Thymus (tissue), 11 donors: Measurements from ENCODE around the gene PLEKHA5. TPM values are rescaled to one million over a fixed set of nuclear protein-coding genes. Genes with fewer than 3 reads are reported as not detected.
"Not testable (repeated sequence)": the region's sequence is repeated elsewhere in the genome, so short reads cannot be mapped to it uniquely, and the experiment has no call there.

Source experiments
- DNase-seq, 9 donors: peaks; one replicate each; pipeline ENCODE4 v3.0.0-alpha.2; 2013; ENCODE audit warnings: low spot score in 9 of 9, low read depth in 6 of 9, missing footprints in 1 of 9
- H3K27ac ChIP-seq, 2 donors: one replicate each; pipeline ENCODE4 v1.5.1; 2013; ENCODE audit warnings: control low read depth in 1 of 2, low read depth in 1 of 2, low read length in 1 of 2, mild to moderate bottlenecking in 1 of 2, moderate library complexity in 1 of 2
- H3K27me3 ChIP-seq, 2 donors: one replicate each; pipeline ENCODE4 v1.5.1; 2013; ENCODE audit warnings: low read length in 1 of 2; ENCODE audit not compliant: control insufficient read depth in 2 of 2, insufficient read depth in 1 of 2
- H3K36me3 ChIP-seq, 2 donors: one replicate each; pipeline ENCODE4 v1.5.1; 2013; ENCODE audit warnings: low read length in 1 of 2, mild to moderate bottlenecking in 1 of 2, moderate library complexity in 1 of 2; ENCODE audit not compliant: control insufficient read depth in 2 of 2, insufficient read depth in 2 of 2
- H3K4me1 ChIP-seq, 2 donors: one replicate each; pipeline ENCODE4 v1.5.1; 2013; ENCODE audit warnings: low read length in 2 of 2; ENCODE audit not compliant: control insufficient read depth in 2 of 2, insufficient read depth in 2 of 2
- H3K4me3 ChIP-seq, 2 donors: one replicate each; pipeline ENCODE4 v1.5.1; 2013; ENCODE audit warnings: low read length in 2 of 2, control low read depth in 1 of 2, mild to moderate bottlenecking in 1 of 2
- H3K9me3 ChIP-seq, 2 donors: one replicate each; pipeline ENCODE4 v1.5.1; 2013; ENCODE audit warnings: low read length in 1 of 2, mild to moderate bottlenecking in 1 of 2; ENCODE audit not compliant: control insufficient read depth in 2 of 2, insufficient read depth in 1 of 2
- WGBS: extraction: QIAGEN DNeasy Blood & Tissue Kit; methylation state at CpG from one replicate; pipeline ENCODE4 v1.1.7; 2013; 5-methylcytosine and 5-hydroxymethylcytosine counted together
- polyA plus RNA-seq: library from polyadenylated mRNA; stranded (reverse); fragments of 200-250 nt; gene quantifications from one replicate; pipeline ENCODE4 v1.2.3, GENCODE V29; 2013
- total RNA-seq: library from RNA; stranded (reverse); fragments of 120-200 nt; gene quantifications from one replicate; pipeline ENCODE4 v1.2.4, GENCODE V29; 2013
- donor health status: healthy.

Gene PLEKHA5
- total and polyA plus RNA-seq, 2 donors: 12.2 to 18.0 TPM

DNA sequence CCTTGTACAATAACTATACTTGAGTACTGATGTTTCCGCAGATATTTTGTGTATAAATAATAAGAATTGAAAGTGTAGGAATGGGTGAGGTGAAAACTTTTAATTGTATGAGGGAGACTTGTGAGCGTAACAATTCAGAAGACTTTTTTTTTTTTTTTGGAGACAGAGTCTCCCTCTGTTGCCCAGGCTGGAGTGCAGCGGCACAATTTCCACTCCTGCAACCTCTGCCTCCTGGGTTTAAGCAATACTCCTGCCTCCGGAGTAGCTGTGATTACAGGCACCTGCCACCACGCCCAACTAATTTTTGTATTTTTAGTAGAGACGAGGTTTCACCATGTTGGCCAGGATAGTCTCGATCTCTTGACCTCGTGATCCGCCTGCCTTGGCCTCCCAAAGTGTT is 40.8 kb downstream of the PLEKHA5 start:
- not testable (repeated sequence) for H3K36me3 ChIP-seq, H3K27me3 ChIP-seq, DNase-seq, H3K9me3 ChIP-seq, H3K4me3 ChIP-seq, H3K4me1 ChIP-seq, H3K27ac ChIP-seq
- 97% methylated on average over 9 of the region's 9 CpGs for WGBS

DNA sequence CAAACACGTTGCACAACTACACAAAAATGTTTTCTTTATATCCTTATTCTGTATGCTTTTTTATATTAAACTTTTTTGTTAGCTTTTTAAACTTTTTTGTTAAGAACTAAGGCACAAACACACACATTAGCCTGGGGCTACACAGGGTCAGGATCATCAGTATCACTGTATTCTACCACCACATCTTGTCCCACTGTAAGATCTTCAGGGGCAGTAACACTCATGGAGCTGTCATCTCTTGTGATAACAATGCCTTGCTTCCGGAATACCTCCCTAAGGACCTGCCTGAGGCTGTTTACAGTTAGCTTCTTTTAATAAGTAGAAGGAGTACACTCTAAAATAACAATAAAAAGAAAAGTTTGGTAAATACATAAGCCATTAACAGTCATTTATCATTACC is 42.2 kb downstream of the PLEKHA5 start:
- DNase-seq: no peak

DNA sequence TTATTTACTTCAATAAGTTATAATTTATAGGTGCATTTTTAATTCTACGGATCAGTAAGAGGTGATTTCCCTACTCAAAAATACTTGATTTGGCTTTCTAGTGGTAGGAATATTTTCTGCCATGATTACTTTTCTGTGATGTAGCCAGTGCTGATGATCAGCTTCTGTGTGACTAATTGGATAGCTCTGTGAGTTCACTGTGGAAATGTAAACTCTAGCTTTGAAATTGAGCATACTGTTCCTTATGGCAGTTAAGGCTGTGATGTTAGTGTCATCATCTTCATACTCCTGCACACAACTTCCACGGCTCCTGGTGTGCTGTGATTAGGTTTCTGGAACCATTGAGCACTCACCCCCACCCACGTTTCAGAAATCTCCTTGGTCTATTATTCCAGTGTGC is 48.2 kb downstream of the PLEKHA5 start:
- Histone ChIP-seq H3K9me3 (no peaks in the 10 kb centered on the region), H3K4me1 (no peaks in the 10 kb centered on the region), H3K4me3 (no peak overlapping the region), H3K27ac (no peak overlapping the region), H3K27me3 (no peaks in the 10 kb centered on the region), H3K36me3 (no peaks in the 10 kb centered on the region)
- WGBS: 92% methylated on average over 3 of the region's 3 CpGs
- DNase-seq: no peak

More for the DNA sequence above, 42.2 kb downstream of the PLEKHA5 start:
- Histone ChIP-seq H3K27ac (no peak overlapping the region), H3K4me3 (no peak overlapping the region), H3K36me3 (no peaks in the 10 kb centered on the region), H3K4me1 (no peaks in the 10 kb centered on the region), H3K27me3 (no peaks in the 10 kb centered on the region), H3K9me3 (no peaks in the 10 kb centered on the region)
- 94% methylated on average over 2 of the region's 2 CpGs for WGBS

DNA sequence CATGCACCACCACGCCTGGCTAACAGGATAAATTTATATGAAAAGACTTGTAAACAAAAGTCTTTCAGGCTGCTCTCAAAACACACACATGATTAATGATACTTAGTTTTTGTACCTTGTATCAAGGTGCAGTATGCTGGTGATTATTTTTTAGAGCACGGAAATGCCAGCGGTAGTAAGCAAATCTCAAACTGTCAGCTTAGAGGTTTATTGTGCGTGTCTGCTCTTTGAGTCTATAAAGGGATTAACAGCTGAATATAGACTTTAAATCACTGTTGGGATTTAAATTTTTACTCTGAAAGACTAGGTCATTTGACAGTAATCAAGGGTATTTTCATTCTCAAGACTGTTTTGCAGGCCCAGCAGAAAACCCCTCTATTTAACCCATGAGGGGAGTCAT is 50.5 kb downstream of the PLEKHA5 start:
- Histone ChIP-seq H3K36me3 (no peaks in the 10 kb centered on the region), H3K4me1 (no peaks in the 10 kb centered on the region), H3K9me3 (no peaks in the 10 kb centered on the region), H3K27ac (no peak overlapping the region), H3K27me3 (no peaks in the 10 kb centered on the region), H3K4me3 (no peak overlapping the region)
- no peak for DNase-seq
- WGBS: 98% methylated on average over 4 of the region's 4 CpGs

DNA sequence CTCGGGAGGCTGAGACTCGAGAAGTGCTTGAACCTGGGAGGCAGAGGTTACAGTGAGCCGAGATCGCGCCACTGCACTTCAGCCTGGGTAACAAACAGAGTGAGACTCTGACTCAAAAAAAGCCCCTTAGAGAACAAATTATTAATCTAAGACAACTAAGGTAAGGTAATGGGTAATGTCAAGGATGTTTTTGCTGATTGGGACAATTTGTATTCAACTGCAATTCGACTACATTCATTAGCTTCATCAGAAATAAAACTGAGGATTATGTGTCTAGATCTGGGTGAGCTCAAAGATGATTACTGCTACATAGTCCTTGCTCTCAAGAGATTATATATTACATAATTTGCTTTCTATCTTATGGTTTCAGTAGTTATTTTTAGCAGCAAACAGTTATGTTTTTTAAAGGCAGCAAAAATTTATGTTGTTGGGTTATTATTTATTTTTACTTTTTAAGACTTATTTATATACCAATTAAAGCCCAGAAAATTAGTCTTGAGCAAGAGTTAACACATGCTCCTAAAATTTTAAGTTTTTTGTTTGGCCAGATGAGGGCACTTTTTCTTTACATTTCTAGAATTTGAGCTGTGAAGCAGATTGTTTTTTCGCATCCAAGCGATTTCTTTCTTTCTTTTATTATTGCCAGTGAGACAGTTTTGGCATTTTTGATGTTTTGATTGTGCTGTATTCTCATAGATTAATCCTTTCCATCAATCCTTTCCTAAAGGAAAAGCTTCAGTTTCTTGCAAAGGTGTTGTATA is 52.3 kb downstream of the PLEKHA5 start:
- DNase-seq: peak in 1 of 9 donors; percentile 21
- Histone ChIP-seq H3K27me3 (no peaks in the 10 kb centered on the region), H3K4me1 (no peaks in the 10 kb centered on the region), H3K36me3 (no peaks in the 10 kb centered on the region), H3K27ac (no peak overlapping the region), H3K9me3 (no peaks in the 10 kb centered on the region), H3K4me3 (no peak overlapping the region)
- 90% methylated on average over 8 of the region's 8 CpGs for WGBS

DNA sequence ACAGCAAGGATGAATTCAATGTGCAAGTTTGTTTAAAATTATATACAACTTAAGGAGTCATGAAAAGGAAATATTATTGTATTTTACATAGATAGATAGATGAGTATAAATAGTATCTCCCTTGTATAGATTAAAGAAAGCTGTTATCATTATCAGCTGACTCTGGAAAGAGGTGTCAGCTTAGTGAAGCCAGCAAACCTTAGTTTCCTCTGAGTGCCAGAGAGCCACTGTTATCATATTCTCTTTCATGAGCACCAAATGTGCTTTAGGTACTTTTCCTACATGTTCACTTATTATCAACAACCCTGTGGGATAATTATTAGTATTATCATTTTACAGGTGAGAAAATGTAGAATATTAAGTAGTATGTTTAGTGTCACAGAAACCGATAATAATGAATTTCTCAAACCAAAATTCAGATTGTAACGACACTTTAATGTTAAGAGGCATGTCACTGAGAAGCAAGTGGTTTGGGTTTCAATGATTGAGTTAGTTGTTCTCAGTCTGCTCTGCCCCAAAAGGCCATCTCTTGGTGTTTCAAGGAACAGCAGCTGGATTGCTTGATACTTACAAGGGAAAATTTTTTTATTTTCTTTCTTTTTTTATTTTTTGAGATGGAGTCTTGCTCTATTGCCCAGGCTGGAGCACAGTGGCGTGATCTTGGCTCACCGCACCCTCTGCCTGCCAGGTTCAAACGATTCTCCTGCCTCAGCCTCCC is 53.7 kb downstream of the PLEKHA5 start:
- H3K27me3 ChIP-seq: no peaks in the 10 kb centered on the region
- H3K9me3 ChIP-seq: no peaks in the 10 kb centered on the region
- 98% methylated on average over 5 of the region's 5 CpGs for WGBS
- H3K4me1 ChIP-seq: no peaks in the 10 kb centered on the region
- no peak overlapping the region for H3K27ac ChIP-seq
- no peaks in the 10 kb centered on the region for H3K36me3 ChIP-seq
- H3K4me3 ChIP-seq: no peak overlapping the region
- no peak for DNase-seq

DNA sequence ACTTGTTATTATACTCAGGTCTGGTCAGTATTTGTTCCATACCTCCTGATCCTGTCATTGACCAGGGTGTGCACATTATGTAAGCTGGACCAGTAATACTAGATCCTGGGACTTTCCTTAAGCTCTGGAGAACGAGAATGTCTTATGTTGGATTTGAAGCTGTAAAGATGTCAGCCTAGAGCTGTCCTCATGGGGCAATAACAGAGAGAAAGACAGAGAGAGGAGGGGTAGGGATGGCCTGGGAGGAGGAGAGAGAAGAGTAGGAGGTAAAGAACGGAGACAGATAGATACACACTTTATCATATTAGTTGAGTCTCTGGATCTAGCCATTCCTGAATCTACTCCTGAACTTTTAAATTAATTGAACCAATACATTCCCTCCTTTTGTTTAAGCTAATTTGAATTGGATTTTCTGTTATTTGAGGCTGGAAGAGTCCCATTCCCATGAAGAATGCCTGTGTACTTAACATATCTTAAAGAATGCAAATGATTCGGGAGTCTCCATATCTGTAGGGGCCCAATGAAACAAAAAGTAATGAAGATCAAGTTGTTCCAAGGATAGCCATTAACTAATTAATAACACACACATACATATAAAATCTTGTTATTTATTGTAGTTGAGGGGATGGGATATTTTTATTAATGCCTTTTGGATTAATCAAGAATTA is 55.9 kb downstream of the PLEKHA5 start:
- Histone ChIP-seq H3K27ac (no peak overlapping the region), H3K36me3 (no peaks in the 10 kb centered on the region), H3K9me3 (no peaks in the 10 kb centered on the region), H3K4me1 (no peaks in the 10 kb centered on the region), H3K27me3 (no peaks in the 10 kb centered on the region), H3K4me3 (no peak overlapping the region)
- DNase-seq: no peak
- WGBS: 65% methylated on average over 3 of the region's 3 CpGs

DNA sequence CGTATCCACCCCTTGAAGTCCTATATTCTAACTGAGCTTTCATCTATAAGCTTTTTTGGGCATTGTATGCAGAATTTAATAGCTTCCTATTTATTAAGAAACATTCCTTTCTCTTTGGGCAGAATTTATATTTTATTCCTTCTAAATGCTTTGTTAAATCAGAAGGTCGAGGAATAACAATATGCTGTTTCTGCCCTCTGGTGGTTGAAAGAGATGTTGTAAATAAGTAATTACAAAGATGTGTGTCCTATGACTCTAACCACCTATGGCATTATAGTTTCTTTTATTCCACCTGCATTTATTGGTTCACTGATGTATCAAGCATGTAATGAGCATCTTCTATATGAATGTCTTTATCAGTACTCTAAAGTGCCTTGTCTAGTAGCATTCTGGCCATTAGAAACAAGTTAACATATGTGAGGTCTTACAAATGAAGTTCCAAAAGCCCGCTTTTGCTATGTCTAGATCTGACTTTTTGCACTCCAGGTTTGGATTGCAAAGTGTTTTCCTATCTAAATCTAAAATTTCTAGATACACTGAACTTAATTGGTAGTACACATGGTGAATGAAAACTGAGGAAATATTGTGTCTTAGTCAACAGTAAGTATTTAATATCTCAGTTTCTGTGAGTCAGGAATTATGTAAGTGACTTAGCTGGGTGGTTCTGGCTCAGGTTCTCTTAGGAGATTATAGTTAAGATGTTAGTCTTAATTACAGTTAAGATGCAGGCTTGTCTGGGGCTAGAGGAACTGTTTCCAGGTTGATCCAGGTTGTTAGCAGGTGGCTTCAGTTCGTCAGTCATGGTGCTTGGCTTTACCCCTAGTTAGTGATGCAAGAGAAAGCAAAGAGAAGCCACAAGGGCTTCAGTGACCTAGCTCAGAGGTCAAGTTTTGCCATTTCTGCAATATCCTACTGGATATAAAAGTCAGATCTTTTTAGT is 57.5 kb downstream of the PLEKHA5 start:
- no peaks in the 10 kb centered on the region for H3K36me3 ChIP-seq
- 74% methylated on average over 4 of the region's 4 CpGs for WGBS
- no peaks in the 10 kb centered on the region for H3K4me1 ChIP-seq
- no peak overlapping the region for H3K27ac ChIP-seq
- H3K9me3 ChIP-seq: no peaks in the 10 kb centered on the region
- DNase-seq: peak in 8 of 9 donors; percentile 10 to 57 (median 26)
- no peaks in the 10 kb centered on the region for H3K27me3 ChIP-seq
- H3K4me3 ChIP-seq: no peak overlapping the region
